Measurements from ENCODE around the gene GNB3. TPM values are rescaled to one million over a fixed set of nuclear protein-coding genes. Genes with fewer than 3 reads are reported as not detected.
"Not testable (repeated sequence)": the region's sequence is repeated elsewhere in the genome, so short reads cannot be mapped to it uniquely, and the experiment has no call there.

The GNB3 gene
- total RNA-seq, 3 donors from 2014 or later, result 0.13 to 0.90 (median 0.38) TPM

GRCh38 chr12:6886206-6886999 is 45.7 kb downstream of the GNB3 start:
- not testable (repeated sequence) for H3K4me3 Mint-ChIP-seq; H3K9me3 Mint-ChIP-seq; DNase-seq; ATAC-seq; H3K4me1 Mint-ChIP-seq (ENCODE audit: low read depth); H3K27me3 Mint-ChIP-seq (ENCODE audit: low read depth); H3K36me3 Mint-ChIP-seq (ENCODE audit: insufficient read depth)

- Mint-ChIP-seq H3K4me1 (ENCODE audit: low read depth) (peaks cover 9% of the 10 kb centered on the region), H3K36me3 (ENCODE audit: insufficient read depth) (peaks cover 9% of the 10 kb centered on the region)
- ATAC-seq, result no peak
Observed at GRCh38 chr12:6887460-6887859, 46.7 kb downstream of the GNB3 start.

GRCh38 chr12:6888360-6888759 is 47.6 kb downstream of the GNB3 start:
- H3K36me3 Mint-ChIP-seq (ENCODE audit: insufficient read depth), result peaks cover 9% of the 10 kb centered on the region

More at GRCh38 chr12:6887460-6887859, 46.7 kb downstream of the GNB3 start:
- DNase-seq, result no peak
- H3K9me3 Mint-ChIP-seq, result no peaks in the 10 kb centered on the region
- H3K4me3 Mint-ChIP-seq, result no peak overlapping the region
- H3K27me3 Mint-ChIP-seq (ENCODE audit: low read depth), result no peaks in the 10 kb centered on the region

GRCh38 chr12:6888794-6889193 is 48.1 kb downstream of the GNB3 start:
- H3K4me3 Mint-ChIP-seq; H3K36me3 Mint-ChIP-seq (ENCODE audit: insufficient read depth); H3K27me3 Mint-ChIP-seq (ENCODE audit: low read depth); ATAC-seq; H3K4me1 Mint-ChIP-seq (ENCODE audit: low read depth); H3K9me3 Mint-ChIP-seq; DNase-seq: not testable (repeated sequence)

More at GRCh38 chr12:6888360-6888759, 47.6 kb downstream of the GNB3 start:
- no peak overlapping the region for H3K4me3 Mint-ChIP-seq
- DNase-seq (no peak), ATAC-seq (no peak)
- no peaks in the 10 kb centered on the region for H3K27me3 Mint-ChIP-seq (ENCODE audit: low read depth)
- peaks cover 9% of the 10 kb centered on the region for H3K4me1 Mint-ChIP-seq (ENCODE audit: low read depth)
- H3K9me3 Mint-ChIP-seq, result no peaks in the 10 kb centered on the region

GRCh38 chr12:6889775-6890573 is 49.2 kb downstream of the GNB3 start:
- H3K9me3 Mint-ChIP-seq; H3K27me3 Mint-ChIP-seq (ENCODE audit: low read depth); H3K36me3 Mint-ChIP-seq (ENCODE audit: insufficient read depth); H3K4me1 Mint-ChIP-seq (ENCODE audit: low read depth); DNase-seq; ATAC-seq: not testable (repeated sequence)
- H3K4me3 Mint-ChIP-seq, result peak overlapping the region; percentile 81

- no peaks in the 10 kb centered on the region for H3K9me3 Mint-ChIP-seq
- H3K4me3 Mint-ChIP-seq, result peak overlapping the region; percentile 81
- H3K27me3 Mint-ChIP-seq (ENCODE audit: low read depth), result no peaks in the 10 kb centered on the region
- peak; percentile 97 for ATAC-seq
- H3K4me1 Mint-ChIP-seq (ENCODE audit: low read depth), result peaks cover 9% of the 10 kb centered on the region
- no peaks in the 10 kb centered on the region for H3K36me3 Mint-ChIP-seq (ENCODE audit: insufficient read depth)
- peak; percentile 99 for DNase-seq
Observed at GRCh38 chr12:6890789-6891645, 50.3 kb downstream of the GNB3 start.

- Mint-ChIP-seq H3K27me3 (ENCODE audit: low read depth) (no peaks in the 10 kb centered on the region), H3K9me3 (no peaks in the 10 kb centered on the region), H3K4me1 (ENCODE audit: low read depth) (peaks cover 9% of the 10 kb centered on the region), H3K4me3 (peak overlapping the region; percentile 81), H3K36me3 (ENCODE audit: insufficient read depth) (no peaks in the 10 kb centered on the region)
- no peak for DNase-seq
- ATAC-seq, result no peak
Observed at GRCh38 chr12:6891646-6892001, 50.9 kb downstream of the GNB3 start.

GRCh38 chr12:6892683-6893082 is 52.0 kb downstream of the GNB3 start:
- not testable (repeated sequence) for H3K9me3 Mint-ChIP-seq; H3K4me1 Mint-ChIP-seq (ENCODE audit: low read depth); DNase-seq; H3K4me3 Mint-ChIP-seq; H3K36me3 Mint-ChIP-seq (ENCODE audit: insufficient read depth); ATAC-seq; H3K27me3 Mint-ChIP-seq (ENCODE audit: low read depth)

GRCh38 chr12:6894321-6894720 is 53.6 kb downstream of the GNB3 start:
- Mint-ChIP-seq H3K27me3 (ENCODE audit: low read depth) (no peaks in the 10 kb centered on the region), H3K4me1 (ENCODE audit: low read depth) (peaks cover 9% of the 10 kb centered on the region), H3K9me3 (no peaks in the 10 kb centered on the region), H3K4me3 (no peak overlapping the region), H3K36me3 (ENCODE audit: insufficient read depth) (no peaks in the 10 kb centered on the region)
- DNase-seq, result no peak
- ATAC-seq, result no peak

Other genes with a start within 250 kb of the GNB3 start
- 100 to 1,000 TPM; 311 to 336 (median 332) TPM for gene CHD4, start 233.5 kb upstream of the GNB3 start, total RNA-seq
- gene LPAR5, start 205.0 kb upstream of the GNB3 start, total RNA-seq, result 1 to 10 TPM; 3.8 to 5.5 (median 5.1) TPM
- 1 to 10 TPM in 1 of 3 donors, under 1 TPM in 2; 0.65 to 1.3 (median 0.71) TPM for gene ACRBP, start 193.5 kb upstream of the GNB3 start, total RNA-seq
- 1 to 10 TPM; 5.9 to 7.5 (median 6.9) TPM for gene ING4, start 177.8 kb upstream of the GNB3 start, total RNA-seq
- 10 to 100 TPM; 59.7 to 70.2 (median 63.3) TPM for gene ZNF384, start 151.6 kb upstream of the GNB3 start, total RNA-seq
- under 1 TPM; 0.20 to 0.57 (median 0.40) TPM for gene PIANP, start 140.1 kb upstream of the GNB3 start, total RNA-seq
- gene COPS7A, start 116.9 kb upstream of the GNB3 start, total RNA-seq, result 10 to 100 TPM; 46.5 to 54.4 (median 48.1) TPM
- gene MLF2, start 87.8 kb upstream of the GNB3 start, total RNA-seq, result 100 to 1,000 TPM; 185 to 199 (median 189) TPM
- gene PTMS, start 74.6 kb upstream of the GNB3 start, total RNA-seq, result 10 to 100 TPM; 26.3 to 32.6 (median 29.4) TPM
- 100 to 1,000 TPM in 1 of 3 donors, 10 to 100 TPM in 2; 71.1 to 125 (median 86.4) TPM for gene LAG3, start 68.4 kb upstream of the GNB3 start, total RNA-seq
- 10 to 100 TPM; 42.0 to 76.9 (median 51.4) TPM for gene CD4, start 51.4 kb upstream of the GNB3 start, total RNA-seq
- under 1 TPM in 2 of 3 donors, not detected in 1; 0.08 to 0.38 TPM for gene GPR162, start 19.1 kb upstream of the GNB3 start, total RNA-seq
- gene P3H3, start 12.5 kb upstream of the GNB3 start, total RNA-seq, result under 1 TPM; 0.63 to 0.98 (median 0.83) TPM
- 1 to 10 TPM; 1.7 to 4.0 (median 3.1) TPM for gene CDCA3, start 10.4 kb downstream of the GNB3 start, total RNA-seq
- gene USP5, start 11.2 kb downstream of the GNB3 start, total RNA-seq, result 100 to 1,000 TPM; 169 to 192 (median 176) TPM
- 1,000 to 10,000 TPM; 1,135 to 1,217 (median 1,169) TPM for gene TPI1, start 26.6 kb downstream of the GNB3 start, total RNA-seq
- 1 to 10 TPM; 5.6 to 8.5 (median 6.7) TPM for gene SPSB2, start 32.4 kb downstream of the GNB3 start, total RNA-seq
- 1 to 10 TPM; 2.1 to 3.0 (median 3.0) TPM for gene LRRC23, start 63.9 kb downstream of the GNB3 start, total RNA-seq
- gene ENO2, start 73.7 kb downstream of the GNB3 start, total RNA-seq, result 10 to 100 TPM; 83.5 to 97.4 (median 85.2) TPM
- gene ATN1, start 87.0 kb downstream of the GNB3 start, total RNA-seq, result 10 to 100 TPM; 65.8 to 73.9 (median 70.7) TPM
- not detected for gene RNU7-1, start 102.9 kb downstream of the GNB3 start, total RNA-seq
- 100 to 1,000 TPM; 180 to 190 (median 184) TPM for gene C12orf57, start 103.1 kb downstream of the GNB3 start, total RNA-seq
- gene PTPN6, start 110.4 kb downstream of the GNB3 start, total RNA-seq, result 100 to 1,000 TPM; 309 to 404 (median 401) TPM
- 100 to 1,000 TPM; 619 to 718 (median 635) TPM for gene PHB2, start 129.7 kb downstream of the GNB3 start, total RNA-seq
- 100 to 1,000 TPM; 215 to 254 (median 223) TPM for gene EMG1, start 130.0 kb downstream of the GNB3 start, total RNA-seq
- gene LPCAT3, start 177.6 kb downstream of the GNB3 start, total RNA-seq, result 10 to 100 TPM; 24.4 to 27.6 (median 25.0) TPM
- 1 to 10 TPM; 1.6 to 1.7 (median 1.6) TPM for gene C1S, start 219.8 kb downstream of the GNB3 start, total RNA-seq

Data from activated T-cell treated with anti-CD3 and anti-CD28 coated beads, Interleukin-2, amount 50 U/mL, for 4 hours (primary cell).